TTC549 (cell line): Measurements from ENCODE around the gene AP2A2.

Source experiments
- FAIRE-seq: peaks from 2 replicates; lab custom pipeline; 2012; peaks lifted over from hg19 to GRCh38; lab: Jason Lieb, UNC

Gene AP2A2

GRCh38 chr11:1059759-1060158 is 134.1 kb downstream of the AP2A2 start:
- no peak for FAIRE-seq

- FAIRE-seq, result no peak
Measured at GRCh38 chr11:1060410-1060809, 134.7 kb downstream of the AP2A2 start.

- no peak for FAIRE-seq
Measured at GRCh38 chr11:1060852-1061616, 135.4 kb downstream of the AP2A2 start.
